Gastroesophageal sphincter (tissue), 4 donors: ENCODE results near the gene RAB11FIP3. TPM values are rescaled to one million over a fixed set of nuclear protein-coding genes. Genes with fewer than 3 reads are reported as not detected.

Source experiments
- ATAC-seq: fragments of 150-250 bp; one replicate; pipeline ENCODE4 v1.9.1; 2016; ENCODE audit warnings: mild to moderate bottlenecking, moderate library complexity
- H3K27ac ChIP-seq, 4 donors: fragments of 200-600 bp; sonication (generic) in 3 of 4; 1 replicate in 3 of 4; 2 replicates in 1 of 4; pipeline ENCODE4 v1.5.1; 2016 to 2019
- H3K27me3 ChIP-seq: fragments of 200-600 bp; sonication (generic); one replicate; pipeline ENCODE4 v1.5.1; 2019
- H3K36me3 ChIP-seq, 2 donors: fragments of 200-600 bp; sonication (generic); one replicate each; pipeline ENCODE4 v1.5.1; 2019; ENCODE audit warnings: control low read depth in 1 of 2
- H3K4me1 ChIP-seq, 3 donors: fragments of 200-600 bp; sonication (generic); 1 replicate in 2 of 3; 2 replicates in 1 of 3; pipeline ENCODE4 v1.5.1; 2016 to 2019; ENCODE audit warnings: control low read depth in 2 of 3
- H3K4me3 ChIP-seq, 2 donors: fragments of 200-600 bp; sonication (generic); one replicate each; pipeline ENCODE4 v1.5.1; 2019; ENCODE audit warnings: mild to moderate bottlenecking in 1 of 2, moderate library complexity in 1 of 2
- H3K9me3 ChIP-seq, 3 donors: fragments of 200-600 bp; sonication (generic); one replicate each; pipeline ENCODE4 v1.5.1; 2017 to 2019; ENCODE audit warnings: control low read depth in 2 of 3
- EP300 ChIP-seq: sonication (generic); formaldehyde crosslinking; IDR thresholded peaks from one replicate; pipeline ENCODE4 v1.6.1; 2017; ENCODE audit warnings: antibody characterized with exemption, mild to moderate bottlenecking
- POLR2A ChIP-seq, 2 donors: fragments of 450-650 bp; IDR thresholded peaks; one replicate each; pipeline ENCODE4 v1.6.1; 2017; ENCODE audit warnings: antibody characterized with exemption in 2 of 2, mild to moderate bottlenecking in 2 of 2, moderate library complexity in 1 of 2
- POLR2AphosphoS5 ChIP-seq: sonication (generic); formaldehyde crosslinking; IDR thresholded peaks from one replicate; pipeline ENCODE4 v1.6.1; 2017; ENCODE audit warnings: antibody characterized with exemption
- WGBS, 2 donors: methylation state at CpG; one replicate each; pipeline ENCODE4 v1.1.5; 2018; ENCODE audit warnings: low coverage in 1 of 2; 5-methylcytosine and 5-hydroxymethylcytosine counted together
- total RNA-seq, 4 donors: library from RNA; depleted of rRNA; stranded (reverse); fragments of >200 nt; gene quantifications; one replicate each; pipeline ENCODE4 v1.1.0, GENCODE V29; 2016
- TF ChIP-seq, protein P1 (sequence below), 4 experiments: fragments of 200-600 bp in 2 of 4; fragments of 450-650 bp in 2 of 4; sonication (generic) in 1 of 4; IDR thresholded peaks; one replicate each; pipeline ENCODE4 v1.5.1; 2017 to 2019; ENCODE audit warnings: antibody characterized with exemption in 4 of 4, mild to moderate bottlenecking in 2 of 4, moderate library complexity in 2 of 4

RAB11FIP3 gene
- total RNA-seq, 4 donors from 2014 or later: 47.4 to 88.9 (median 58.6) TPM

DNA sequence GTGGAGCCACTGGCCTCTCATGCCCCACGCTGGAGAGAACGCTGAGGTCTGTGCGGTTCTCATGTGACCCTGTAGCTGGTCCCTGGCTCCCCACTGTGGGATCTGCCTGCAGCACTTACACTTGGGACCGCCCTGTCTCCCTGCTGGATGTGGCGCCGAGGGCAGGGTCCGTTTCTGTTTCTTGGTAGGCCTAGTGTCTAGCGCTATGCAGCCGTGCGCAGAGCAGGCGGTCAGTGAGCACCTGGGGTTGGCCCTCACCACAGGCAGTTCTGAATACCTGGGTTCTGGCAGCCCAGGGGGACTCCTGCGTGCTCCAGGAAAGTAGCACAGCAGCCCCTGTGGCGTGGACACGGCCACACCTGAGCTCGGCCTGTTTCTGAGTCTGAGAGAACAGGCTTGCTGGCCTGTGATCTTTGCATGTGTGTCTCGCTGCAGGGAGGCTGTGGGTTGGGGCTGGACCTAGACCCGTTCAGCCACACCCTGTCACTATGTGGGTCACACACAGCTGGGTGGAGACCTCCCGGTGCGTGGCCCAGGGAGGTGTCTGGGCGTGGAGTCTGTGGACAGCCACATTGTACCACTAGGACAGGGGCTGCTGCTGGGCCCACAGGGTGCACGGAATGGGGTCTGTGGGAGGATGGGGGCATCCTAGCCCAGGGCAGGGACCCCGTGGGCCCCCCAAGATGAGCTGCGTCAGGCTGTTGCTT is 104.8 kb downstream of the RAB11FIP3 start:
- Histone ChIP-seq H3K4me1 (peaks cover 3 to 67% (median 37%) of the 10 kb centered on the region in 3 donors), H3K9me3 (no peaks in the 10 kb centered on the region), H3K27me3 (no peaks in the 10 kb centered on the region), H3K27ac (no peak overlapping the region), H3K4me3 (no peak overlapping the region), H3K36me3 (peaks cover 0 to 22% of the 10 kb centered on the region in 2 donors)
- no peak for TF ChIP-seq POLR2AphosphoS5
- TF ChIP-seq, protein P1, sequence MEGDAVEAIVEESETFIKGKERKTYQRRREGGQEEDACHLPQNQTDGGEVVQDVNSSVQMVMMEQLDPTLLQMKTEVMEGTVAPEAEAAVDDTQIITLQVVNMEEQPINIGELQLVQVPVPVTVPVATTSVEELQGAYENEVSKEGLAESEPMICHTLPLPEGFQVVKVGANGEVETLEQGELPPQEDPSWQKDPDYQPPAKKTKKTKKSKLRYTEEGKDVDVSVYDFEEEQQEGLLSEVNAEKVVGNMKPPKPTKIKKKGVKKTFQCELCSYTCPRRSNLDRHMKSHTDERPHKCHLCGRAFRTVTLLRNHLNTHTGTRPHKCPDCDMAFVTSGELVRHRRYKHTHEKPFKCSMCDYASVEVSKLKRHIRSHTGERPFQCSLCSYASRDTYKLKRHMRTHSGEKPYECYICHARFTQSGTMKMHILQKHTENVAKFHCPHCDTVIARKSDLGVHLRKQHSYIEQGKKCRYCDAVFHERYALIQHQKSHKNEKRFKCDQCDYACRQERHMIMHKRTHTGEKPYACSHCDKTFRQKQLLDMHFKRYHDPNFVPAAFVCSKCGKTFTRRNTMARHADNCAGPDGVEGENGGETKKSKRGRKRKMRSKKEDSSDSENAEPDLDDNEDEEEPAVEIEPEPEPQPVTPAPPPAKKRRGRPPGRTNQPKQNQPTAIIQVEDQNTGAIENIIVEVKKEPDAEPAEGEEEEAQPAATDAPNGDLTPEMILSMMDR (IDR thresholded peaks at IDR 0.05): no peak
- TF ChIP-seq POLR2A (IDR thresholded peaks at IDR 0.05): no peak
- TF ChIP-seq EP300: no peak
- ATAC-seq: no peak
- WGBS, 2 donors: 100% methylated on average over 1 of the region's 23 CpGs; no CpG with 5 or more reads in 1 of the 2 donors

DNA sequence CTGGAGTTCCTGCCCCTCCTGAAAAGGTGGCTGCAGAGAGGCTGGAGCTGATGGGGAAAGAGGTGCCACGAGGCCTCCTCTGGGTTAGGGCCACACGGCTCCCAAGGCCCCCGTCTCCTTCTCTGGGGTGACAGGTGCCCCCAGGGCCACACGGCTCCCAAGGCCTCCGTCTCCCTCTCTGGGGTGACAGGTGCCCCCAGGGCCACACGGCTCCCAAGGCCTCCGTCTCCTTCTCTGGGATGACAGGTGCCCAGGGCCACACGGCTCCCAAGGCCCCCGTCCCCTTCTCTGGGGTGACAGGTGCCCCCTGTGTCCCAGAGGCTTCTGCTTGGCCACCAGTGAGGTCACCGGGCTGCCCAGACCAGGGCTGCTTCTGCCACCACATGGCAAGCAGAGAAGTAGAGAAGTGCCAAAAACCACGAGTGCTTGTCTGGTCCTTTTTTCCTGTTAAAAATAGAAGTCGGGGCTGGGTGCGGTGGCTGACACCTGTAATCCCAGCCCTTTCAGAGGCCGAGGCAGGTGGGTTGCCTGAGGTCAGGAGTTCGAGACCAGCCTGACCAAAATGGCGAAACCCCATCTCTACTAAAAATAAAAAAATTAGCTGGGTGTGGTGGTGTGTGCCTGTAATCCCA is 106.2 kb downstream of the RAB11FIP3 start:
- Histone ChIP-seq H3K4me1 (peaks cover 0 to 60% (median 24%) of the 10 kb centered on the region in 3 donors), H3K36me3 (peaks cover 0 to 35% of the 10 kb centered on the region in 2 donors), H3K27ac (no peak overlapping the region), H3K27me3 (no peaks in the 10 kb centered on the region), H3K4me3 (no peak overlapping the region), H3K9me3 (no peaks in the 10 kb centered on the region)
- no peak for ATAC-seq
- WGBS, 2 donors: 87 to 93% methylated on average over 2 to 3 of the region's 16 CpGs
- no peak for TF ChIP-seq POLR2AphosphoS5
- TF ChIP-seq POLR2A (IDR thresholded peaks at IDR 0.05): no peak
- TF ChIP-seq, protein P1 (IDR thresholded peaks at IDR 0.05): no peak
- TF ChIP-seq EP300: no peak

DNA sequence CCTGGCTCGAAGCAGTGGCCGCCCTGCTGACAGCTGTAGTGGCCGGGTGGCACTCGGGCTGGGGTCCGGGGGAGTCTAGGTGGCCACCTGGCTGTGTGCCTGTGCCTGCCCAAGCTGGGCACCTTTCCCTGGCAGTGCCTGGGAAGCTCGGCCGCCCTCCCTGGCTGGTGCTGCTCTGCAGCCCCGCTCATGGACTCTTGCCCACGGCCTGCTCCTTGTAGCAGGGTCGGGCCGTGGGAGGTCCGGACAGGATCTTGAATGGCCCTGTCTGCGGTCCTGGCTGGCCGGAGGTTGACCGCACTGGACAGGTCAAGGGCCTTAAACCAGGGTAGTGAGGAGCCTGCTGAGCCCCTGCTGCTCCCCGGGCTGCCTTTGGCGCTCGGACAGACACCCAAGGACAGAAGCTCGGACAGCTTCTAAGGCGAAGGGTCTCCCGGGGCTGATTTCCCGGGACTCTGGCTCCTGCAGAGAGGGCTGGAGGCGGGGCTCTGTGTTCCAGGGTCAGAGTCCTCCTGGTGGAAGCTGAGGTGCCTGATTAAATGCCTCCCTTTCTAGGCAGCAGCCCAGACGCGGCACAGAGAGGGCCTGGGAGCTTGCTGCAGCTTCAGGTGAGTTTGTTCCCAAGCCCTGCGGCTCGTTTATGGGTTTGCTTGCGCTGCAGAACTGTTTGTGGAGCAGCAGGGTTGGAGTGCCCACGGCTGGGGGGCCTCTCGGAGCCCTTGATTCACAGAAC is 108.1 kb downstream of the RAB11FIP3 start:
- no peak overlapping the region for H3K27ac ChIP-seq
- ATAC-seq: no peak
- peaks cover 0 to 55% of the 10 kb centered on the region in 2 donors for H3K36me3 ChIP-seq
- H3K9me3 ChIP-seq: no peaks in the 10 kb centered on the region
- H3K27me3 ChIP-seq: no peaks in the 10 kb centered on the region
- TF ChIP-seq, protein P1 (IDR thresholded peaks at IDR 0.05): no peak
- TF ChIP-seq EP300 (no peak), POLR2AphosphoS5 (no peak), POLR2A (IDR thresholded peaks at IDR 0.05) (no peak)
- H3K4me3 ChIP-seq: no peak overlapping the region
- 96 to 100% methylated on average over 1 to 4 of the region's 30 CpGs for WGBS, 2 donors
- H3K4me1 ChIP-seq: peaks cover 0 to 52% (median 21%) of the 10 kb centered on the region in 3 donors

DNA sequence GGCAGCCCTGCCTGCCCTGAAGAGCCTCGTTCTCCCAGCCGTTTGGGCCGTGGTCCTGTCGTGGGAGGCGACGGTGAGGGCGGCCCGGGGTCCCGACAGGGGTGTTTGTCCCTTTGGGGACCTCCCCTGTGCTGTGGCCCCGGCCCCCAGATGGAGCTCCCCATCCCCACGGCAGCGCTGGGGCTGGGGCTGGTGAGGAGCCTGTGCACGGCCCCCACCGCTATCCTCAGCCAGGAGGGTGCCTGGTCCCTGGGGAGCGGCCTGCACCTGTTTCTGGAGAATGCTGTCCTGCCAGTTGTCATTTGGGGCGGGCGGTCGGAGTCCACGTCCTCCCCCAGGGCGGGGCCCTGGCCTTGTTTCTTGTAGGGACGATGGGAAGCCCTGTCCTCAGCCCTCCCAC is 108.7 kb downstream of the RAB11FIP3 start:
- no peaks in the 10 kb centered on the region for H3K9me3 ChIP-seq
- TF ChIP-seq POLR2A (IDR thresholded peaks at IDR 0.05): no peak
- TF ChIP-seq, protein P1 (IDR thresholded peaks at IDR 0.05): no peak
- TF ChIP-seq POLR2AphosphoS5: no peak
- no peak for TF ChIP-seq EP300
- WGBS, 2 donors: no CpG with 5 or more reads among the region's 21 CpGs
- H3K4me3 ChIP-seq: no peak overlapping the region
- peaks cover 0 to 46% (median 15%) of the 10 kb centered on the region in 3 donors for H3K4me1 ChIP-seq
- ATAC-seq: no peak
- no peaks in the 10 kb centered on the region for H3K27me3 ChIP-seq
- no peak overlapping the region for H3K27ac ChIP-seq
- peaks cover 0 to 60% of the 10 kb centered on the region in 2 donors for H3K36me3 ChIP-seq
